AG09309 (cell line): ENCODE measurements around the gene BBIP1.

ENCODE experiments used
- DNase-seq: peaks from one replicate; pipeline ENCODE4 v3.0.0-alpha.2; 2010; ENCODE audit warnings: low read depth
- H3K4me3 ChIP-seq: 2 replicates; pipeline ENCODE4 v1.5.1; 2011; ENCODE audit warnings: mild to moderate bottlenecking, low read depth, low read length, moderate library complexity; ENCODE audit not compliant: control insufficient read depth
- TF ChIP-seq, protein P1 (sequence below): IDR thresholded peaks from 2 replicates; pipeline ENCODE4 v1.5.1; 2011; ENCODE audit warnings: mild to moderate bottlenecking, low read depth, low read length, inconsistent platforms; ENCODE audit not compliant: insufficient read depth, control insufficient read depth; ENCODE audit errors: missing control alignments

The BBIP1 gene

GRCh38 chr10:110852255-110852896, 66.6 kb downstream of the BBIP1 start:
- no peak overlapping the region for H3K4me3 ChIP-seq
- no peak for DNase-seq
- TF ChIP-seq, protein P1, sequence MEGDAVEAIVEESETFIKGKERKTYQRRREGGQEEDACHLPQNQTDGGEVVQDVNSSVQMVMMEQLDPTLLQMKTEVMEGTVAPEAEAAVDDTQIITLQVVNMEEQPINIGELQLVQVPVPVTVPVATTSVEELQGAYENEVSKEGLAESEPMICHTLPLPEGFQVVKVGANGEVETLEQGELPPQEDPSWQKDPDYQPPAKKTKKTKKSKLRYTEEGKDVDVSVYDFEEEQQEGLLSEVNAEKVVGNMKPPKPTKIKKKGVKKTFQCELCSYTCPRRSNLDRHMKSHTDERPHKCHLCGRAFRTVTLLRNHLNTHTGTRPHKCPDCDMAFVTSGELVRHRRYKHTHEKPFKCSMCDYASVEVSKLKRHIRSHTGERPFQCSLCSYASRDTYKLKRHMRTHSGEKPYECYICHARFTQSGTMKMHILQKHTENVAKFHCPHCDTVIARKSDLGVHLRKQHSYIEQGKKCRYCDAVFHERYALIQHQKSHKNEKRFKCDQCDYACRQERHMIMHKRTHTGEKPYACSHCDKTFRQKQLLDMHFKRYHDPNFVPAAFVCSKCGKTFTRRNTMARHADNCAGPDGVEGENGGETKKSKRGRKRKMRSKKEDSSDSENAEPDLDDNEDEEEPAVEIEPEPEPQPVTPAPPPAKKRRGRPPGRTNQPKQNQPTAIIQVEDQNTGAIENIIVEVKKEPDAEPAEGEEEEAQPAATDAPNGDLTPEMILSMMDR, result no peak

DNA sequence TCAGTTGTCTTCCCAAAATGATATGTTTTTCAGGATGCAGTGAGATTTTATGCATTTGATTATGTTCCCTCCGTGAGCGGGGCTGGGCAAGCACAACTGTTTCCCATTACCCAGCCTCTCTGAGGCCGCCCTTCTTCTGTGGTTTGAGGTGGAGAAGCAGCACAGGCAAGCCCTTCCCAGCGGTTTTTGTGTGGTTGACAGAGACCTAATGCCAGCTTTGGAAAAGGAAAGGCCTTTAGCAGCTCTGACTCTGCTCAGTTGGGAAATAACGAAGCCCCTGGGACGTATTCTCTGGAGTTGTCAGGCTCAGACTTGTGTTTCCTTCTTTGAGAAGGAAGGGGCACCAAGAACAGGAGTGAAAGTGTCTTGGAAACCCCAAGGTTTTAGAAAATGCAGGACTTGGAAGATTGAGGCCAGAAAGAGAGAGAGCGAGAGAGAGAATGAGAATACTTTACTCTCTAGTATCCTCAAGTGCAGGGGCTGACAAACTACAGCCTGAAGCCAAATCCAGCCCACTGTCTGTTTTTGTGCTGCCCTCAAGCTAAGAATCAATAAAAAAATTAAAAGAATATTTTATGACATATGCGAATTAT, 67.9 kb downstream of the BBIP1 start:
- no peak for DNase-seq
- TF ChIP-seq, protein P1, result no peak
- H3K4me3 ChIP-seq, result no peak overlapping the region

DNA sequence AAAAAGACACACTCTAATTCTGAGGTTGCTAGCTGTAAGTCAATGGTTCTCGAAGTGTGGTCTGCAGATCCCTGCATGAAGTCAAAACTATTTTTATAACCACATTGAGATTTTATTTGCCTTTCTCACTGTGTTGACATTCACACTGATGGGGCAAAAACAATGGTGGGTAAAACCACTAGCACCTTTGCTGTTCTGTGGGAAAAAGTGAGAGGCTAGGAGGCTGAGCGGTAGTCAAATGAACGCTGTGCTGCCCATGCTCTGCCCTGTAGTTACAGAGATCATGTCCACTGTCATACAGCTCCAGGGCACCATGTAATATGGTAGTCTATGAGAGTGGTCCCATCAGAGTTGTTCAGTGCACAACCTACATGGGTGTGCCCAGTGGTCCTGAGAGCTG, 68.9 kb downstream of the BBIP1 start:
- TF ChIP-seq, protein P1, result no peak
- no peak for DNase-seq
- no peak overlapping the region for H3K4me3 ChIP-seq
